Measurements from ENCODE around the gene KLF4.
A peak's percentile ranks its signal among the peaks of the same experiment; 100 is the strongest.
"Not testable (repeated sequence)": the region's sequence is repeated elsewhere in the genome, so short reads cannot be mapped to it uniquely, and the experiment has no call there.

KLF4 gene

GRCh38 chr9:107489687-107490605, at the start of gene KLF4:
TSS of gene KLF4 (minus strand) at chr9:107489769. CDS start at chr9:107489172, 597 bp downstream.
- peak; percentile 92 for DNase-seq (ENCODE audit: low spot score)

- DNase-seq (ENCODE audit: low spot score), result no peak
These were observed 46.9 kb upstream of the KLF4 start for GRCh38 chr9:107536462-107536861.

- no peak for DNase-seq (ENCODE audit: low spot score)
These were observed 45.0 kb upstream of the KLF4 start for GRCh38 chr9:107534510-107535078.

GRCh38 chr9:107530679-107531078, 41.1 kb upstream of the KLF4 start:
- no peak for DNase-seq (ENCODE audit: low spot score)

GRCh38 chr9:107528686-107529085, 39.1 kb upstream of the KLF4 start:
- DNase-seq (ENCODE audit: low spot score), result no peak

GRCh38 chr9:107523539-107523938, 34.0 kb upstream of the KLF4 start:
- DNase-seq (ENCODE audit: low spot score), result no peak

GRCh38 chr9:107520186-107520585, 30.6 kb upstream of the KLF4 start:
- no peak for DNase-seq (ENCODE audit: low spot score)

- no peak for DNase-seq (ENCODE audit: low spot score)
These were observed 28.7 kb upstream of the KLF4 start for GRCh38 chr9:107518037-107518807.

GRCh38 chr9:107513464-107514100, 24.0 kb upstream of the KLF4 start:
- no peak for DNase-seq (ENCODE audit: low spot score)

- no peak for DNase-seq (ENCODE audit: low spot score)
These were observed 15.3 kb upstream of the KLF4 start for GRCh38 chr9:107504585-107505455.

GRCh38 chr9:107502464-107502863, 12.9 kb upstream of the KLF4 start:
- DNase-seq (ENCODE audit: low spot score), result no peak

GRCh38 chr9:107500421-107501200, 11.0 kb upstream of the KLF4 start:
- not testable (repeated sequence) for DNase-seq (ENCODE audit: low spot score)

GRCh38 chr9:107496976-107497375, 7.4 kb upstream of the KLF4 start:
- DNase-seq (ENCODE audit: low spot score), result no peak

GRCh38 chr9:107492381-107492970, 2.9 kb upstream of the KLF4 start:
- no peak for DNase-seq (ENCODE audit: low spot score)

- DNase-seq (ENCODE audit: low spot score), result no peak
These were observed 1.8 kb upstream of the KLF4 start for GRCh38 chr9:107491081-107492053.

GRCh38 chr9:107490606-107490970, 1.0 kb upstream of the KLF4 start:
- DNase-seq (ENCODE audit: low spot score), result not testable (repeated sequence)

- DNase-seq (ENCODE audit: low spot score), result no peak
These were observed 360 bp downstream of the KLF4 start for GRCh38 chr9:107489144-107489673.

- DNase-seq (ENCODE audit: low spot score), result peak; percentile 62
These were observed 1.0 kb downstream of the KLF4 start for GRCh38 chr9:107488375-107489143.

Data from D341Med (cell line).